Neuronal stem cell (in vitro differentiated cells): Measurements from ENCODE around the gene LLGL2.

ENCODE experiments used
- DNase-seq: peaks from one replicate; pipeline ENCODE4 v3.0.0-alpha.2; 2013; ENCODE audit warnings: low spot score
- H2AFZ ChIP-seq: one replicate; pipeline ENCODE4 v1.6.1; 2013; ENCODE audit warnings: mild to moderate bottlenecking, low read length, inconsistent platforms
- H2AK5ac ChIP-seq: 2 replicates; pipeline ENCODE4 v1.6.1; 2013; ENCODE audit warnings: low read depth, mild to moderate bottlenecking, inconsistent platforms, low read length, moderate library complexity, mixed read lengths
- H2BK120ac ChIP-seq: 2 replicates; pipeline ENCODE4 v1.6.1; 2013; ENCODE audit warnings: low read depth, mild to moderate bottlenecking, inconsistent platforms, low read length, moderate library complexity, mixed read lengths
- H2BK12ac ChIP-seq: one replicate; pipeline ENCODE4 v1.6.1; 2013; ENCODE audit warnings: low read length, inconsistent platforms
- H2BK15ac ChIP-seq: 2 replicates; pipeline ENCODE4 v1.6.1; 2013; ENCODE audit warnings: mild to moderate bottlenecking, low read length, inconsistent platforms, mixed read lengths
- H2BK5ac ChIP-seq: one replicate; pipeline ENCODE4 v1.6.1; 2013; ENCODE audit warnings: inconsistent platforms, mild to moderate bottlenecking, low read length, moderate library complexity
- H3K14ac ChIP-seq: one replicate; pipeline ENCODE4 v1.6.1; 2013; ENCODE audit warnings: low read length, inconsistent platforms
- H3K18ac ChIP-seq: 2 replicates; pipeline ENCODE4 v1.6.1; 2013; ENCODE audit warnings: low read length, inconsistent platforms
- H3K23ac ChIP-seq: 2 replicates; pipeline ENCODE4 v1.6.1; 2013; ENCODE audit warnings: low read depth, mild to moderate bottlenecking, mixed read lengths, low read length, inconsistent platforms; ENCODE audit not compliant: poor library complexity
- H3K27ac ChIP-seq: replicated peaks from 3 replicates; pipeline ENCODE4 v1.5.1; 2013; ENCODE audit warnings: low read length, inconsistent platforms
- H3K27me3 ChIP-seq, 3 experiments: 2 replicates each; pipeline ENCODE4 v1.6.1; 2013; ENCODE audit warnings: low read length in 3 of 3, mild to moderate bottlenecking in 2 of 3, inconsistent platforms in 1 of 3, low read depth in 1 of 3, mixed read lengths in 1 of 3, moderate library complexity in 1 of 3; ENCODE audit not compliant: control insufficient read depth in 3 of 3, insufficient read depth in 3 of 3
- H3K36me3 ChIP-seq, 2 donors: replicated peaks in 1 of 2; 2 replicates each; pipeline ENCODE4 v1.6.1; 2013; ENCODE audit warnings: low read length in 2 of 2; ENCODE audit not compliant: control insufficient read depth in 2 of 2, insufficient read depth in 2 of 2
- H3K4ac ChIP-seq: 2 replicates; pipeline ENCODE4 v1.6.1; 2013; ENCODE audit warnings: inconsistent platforms, mild to moderate bottlenecking, low read length, moderate library complexity
- H3K4me1 ChIP-seq, 2 donors: 1 replicate in 1 of 2; 2 replicates in 1 of 2; pipeline ENCODE4 v1.6.1; 2013; ENCODE audit warnings: low read length in 2 of 2, low read depth in 1 of 2; ENCODE audit not compliant: control insufficient read depth in 2 of 2, insufficient read depth in 1 of 2
- H3K4me2 ChIP-seq: one replicate; pipeline ENCODE4 v1.6.1; 2013; ENCODE audit warnings: mild to moderate bottlenecking, low read length, inconsistent platforms; ENCODE audit not compliant: insufficient read depth, poor library complexity, severe bottlenecking
- H3K4me3 ChIP-seq, 2 donors: 2 replicates each; pipeline ENCODE4 v1.5.1; 2013; ENCODE audit warnings: low read length in 2 of 2, mild to moderate bottlenecking in 2 of 2, inconsistent platforms in 1 of 2, moderate library complexity in 1 of 2
- H3K79me1 ChIP-seq: one replicate; pipeline ENCODE4 v1.6.1; 2013; ENCODE audit warnings: low read depth, mild to moderate bottlenecking, inconsistent platforms, low read length, moderate library complexity
- H3K9ac ChIP-seq: one replicate; pipeline ENCODE4 v1.6.1; 2013; ENCODE audit warnings: mild to moderate bottlenecking, low read depth, low read length, inconsistent platforms; ENCODE audit not compliant: poor library complexity
- H3K9me3 ChIP-seq, 2 donors: replicated peaks in 1 of 2; 2 replicates each; pipeline versions ENCODE3 to v1.6.1; 2013; ENCODE audit warnings: low read length in 2 of 2, mild to moderate bottlenecking in 2 of 2, inconsistent platforms in 1 of 2, low read depth in 1 of 2, mixed read lengths in 1 of 2, moderate library complexity in 1 of 2; ENCODE audit not compliant: control insufficient read depth in 2 of 2, insufficient read depth in 1 of 2
- H4K8ac ChIP-seq: one replicate; pipeline ENCODE4 v1.6.1; 2013; ENCODE audit warnings: low read depth, mild to moderate bottlenecking, inconsistent platforms, low read length, moderate library complexity
- H4K91ac ChIP-seq: one replicate; pipeline ENCODE4 v1.6.1; 2013; ENCODE audit warnings: low read length, low read depth, mild to moderate bottlenecking, inconsistent platforms; ENCODE audit not compliant: poor library complexity
- WGBS, 2 donors: extraction: QIAGEN DNeasy Blood & Tissue Kit; methylation state at CpG; one replicate each; pipeline ENCODE4 v1.1.7; 2013; ENCODE audit warnings: missing lambda C conversion rate in 2 of 2, mixed read lengths in 1 of 2; ENCODE audit not compliant: insufficient read length in 2 of 2, insufficient replicate concordance in 1 of 2; ENCODE audit errors: extremely low coverage in 2 of 2; 5-methylcytosine and 5-hydroxymethylcytosine counted together

LLGL2 gene

DNA sequence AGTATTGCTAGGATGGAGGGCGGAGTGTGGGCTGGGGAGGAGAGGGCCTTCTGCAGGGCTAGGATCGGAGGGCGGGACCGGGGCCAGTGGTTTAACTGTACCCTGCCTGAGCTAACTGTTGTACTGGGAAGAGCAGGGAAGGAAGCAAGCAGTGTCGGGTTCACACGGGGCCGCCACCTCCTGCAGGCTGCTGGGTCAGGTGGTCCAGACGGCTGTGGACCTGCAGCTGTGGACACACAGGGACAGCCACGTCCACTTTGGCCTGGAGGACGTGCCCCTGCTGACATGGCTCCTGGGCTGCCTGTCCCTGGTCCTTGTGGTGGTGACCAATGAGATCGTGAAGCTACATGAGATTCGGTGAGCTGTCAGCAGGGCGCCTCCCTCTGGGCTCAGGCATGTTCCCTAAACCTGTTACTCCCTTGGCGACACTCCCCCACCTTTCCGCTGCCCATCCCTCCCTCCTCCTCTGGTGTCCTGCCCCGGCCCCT lies 26.7 kb upstream of the LLGL2 start:
- Histone ChIP-seq H2BK12ac (no peak overlapping the region), H3K27me3 (no peaks in the 10 kb centered on the region), H3K14ac (peak overlapping the region; percentile 31), H2BK120ac (no peak overlapping the region), H3K4me2 (no peak overlapping the region), H3K4ac (no peak overlapping the region), H3K9ac (no peak overlapping the region), H3K27ac (no peak overlapping the region), H2AFZ (no peak overlapping the region), H4K91ac (no peak overlapping the region), H2BK15ac (no peak overlapping the region), H3K9me3 (peaks cover 0 to 2% of the 10 kb centered on the region in 2 donors), H2AK5ac (no peak overlapping the region), H3K36me3 (peaks cover 55 to 92% of the 10 kb centered on the region in 2 donors), H3K4me3 (no peak overlapping the region), H3K23ac (peak overlapping the region; percentile 73), H4K8ac (peak overlapping the region; percentile 45), H3K4me1 (no peaks in the 10 kb centered on the region), H2BK5ac (no peak overlapping the region), H3K79me1 (peaks cover 3% of the 10 kb centered on the region), H3K18ac (no peak overlapping the region)
- WGBS, 2 donors = no CpG with 5 or more reads among the region's 16 CpGs
- no peak for DNase-seq

- H3K4ac ChIP-seq = no peak overlapping the region
- no peaks in the 10 kb centered on the region for H3K4me1 ChIP-seq
- H3K79me1 ChIP-seq = peaks cover 5% of the 10 kb centered on the region
- H2AFZ ChIP-seq = no peak overlapping the region
- no peak overlapping the region for H4K8ac ChIP-seq
- no peak overlapping the region for H2BK12ac ChIP-seq
- WGBS, 2 donors = no CpG with 5 or more reads among the region's 16 CpGs
- no peak overlapping the region for H3K4me2 ChIP-seq
- H3K4me3 ChIP-seq = no peak overlapping the region
- no peak overlapping the region for H3K23ac ChIP-seq
- H3K27ac ChIP-seq = no peak overlapping the region
- H2BK15ac ChIP-seq = no peak overlapping the region
- no peak overlapping the region for H3K14ac ChIP-seq
- no peak overlapping the region for H2BK5ac ChIP-seq
- DNase-seq = no peak
- peak overlapping the region; percentile 27 for H3K9ac ChIP-seq
- peaks cover 0 to 2% of the 10 kb centered on the region in 2 donors for H3K9me3 ChIP-seq
- no peak overlapping the region for H3K18ac ChIP-seq
- H2AK5ac ChIP-seq = peak overlapping the region; percentile 27
- H2BK120ac ChIP-seq = no peak overlapping the region
- H3K36me3 ChIP-seq = peaks cover 51 to 91% of the 10 kb centered on the region in 2 donors
- H3K27me3 ChIP-seq = no peaks in the 10 kb centered on the region
- H4K91ac ChIP-seq = no peak overlapping the region
Observed at GRCh38 chr17:75499313-75500022, 26.0 kb upstream of the LLGL2 start.

- Histone ChIP-seq H4K91ac (no peak overlapping the region), H3K9ac (no peak overlapping the region), H2BK15ac (no peak overlapping the region), H2BK120ac (no peak overlapping the region), H3K79me1 (peaks cover 8% of the 10 kb centered on the region), H3K4me3 (no peak overlapping the region), H2AK5ac (no peak overlapping the region), H2BK12ac (no peak overlapping the region), H2AFZ (no peak overlapping the region), H3K36me3 (peaks cover 50 to 91% of the 10 kb centered on the region in 2 donors), H3K4me1 (no peaks in the 10 kb centered on the region), H4K8ac (peak overlapping the region; percentile 43), H3K4me2 (no peak overlapping the region), H3K18ac (no peak overlapping the region), H3K4ac (no peak overlapping the region), H3K23ac (peak overlapping the region; percentile 47), H3K27me3 (no peaks in the 10 kb centered on the region), H2BK5ac (peak overlapping the region; percentile 22), H3K9me3 (peaks cover 0 to 2% of the 10 kb centered on the region in 2 donors), H3K27ac (no peak overlapping the region), H3K14ac (no peak overlapping the region)
- no peak for DNase-seq
- no CpG with 5 or more reads among the region's 17 CpGs for WGBS, 2 donors
Observed at GRCh38 chr17:75500419-75501216, 24.9 kb upstream of the LLGL2 start.
